GM21717 (cell line): ENCODE results near the gene MAB21L4.

Source experiments
- ATAC-seq: cut with Tn5 transposase; IDR thresholded peaks from one replicate; pipeline ENCODE4 v1.9.1; 2021; ENCODE audit warnings: mild to moderate bottlenecking, moderate library complexity; ENCODE audit not compliant: unreplicated experiment

MAB21L4 gene

GRCh38 chr2:240913810-240914644 lies 18.1 kb upstream of the MAB21L4 start:
- no peak for ATAC-seq

- no peak for ATAC-seq
These were observed 17.2 kb upstream of the MAB21L4 start for GRCh38 chr2:240912878-240913809.

DNA sequence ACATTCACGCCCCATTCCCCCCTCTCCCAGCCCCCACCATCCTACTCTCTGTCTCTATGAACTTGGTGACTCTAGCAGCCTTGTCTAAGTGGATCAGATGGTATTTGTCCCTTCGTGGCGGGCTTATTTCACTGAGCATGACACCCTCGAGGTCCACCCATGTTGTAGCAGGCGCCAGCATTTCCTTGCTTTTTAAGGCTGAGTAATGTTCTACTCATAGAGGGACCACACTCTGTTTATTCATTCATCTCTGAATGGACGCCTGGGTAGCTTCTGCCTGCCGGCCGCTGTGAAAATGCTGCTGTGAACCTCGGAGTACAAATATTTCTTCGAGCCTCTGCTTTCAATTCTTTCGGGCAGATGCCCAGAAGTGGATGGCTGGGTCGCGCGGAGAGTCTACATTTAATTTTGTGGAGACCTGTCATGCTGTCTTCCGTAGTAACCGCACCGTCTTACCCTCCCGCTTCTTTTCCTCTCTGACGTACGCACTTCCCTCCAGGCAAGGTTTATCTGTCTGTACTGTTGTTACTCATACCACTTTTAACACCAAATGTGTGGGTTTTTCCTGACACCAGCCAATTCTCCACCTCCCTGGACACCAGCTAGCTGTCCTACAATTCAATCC lies 15.8 kb upstream of the MAB21L4 start:
- ATAC-seq = no peak

DNA sequence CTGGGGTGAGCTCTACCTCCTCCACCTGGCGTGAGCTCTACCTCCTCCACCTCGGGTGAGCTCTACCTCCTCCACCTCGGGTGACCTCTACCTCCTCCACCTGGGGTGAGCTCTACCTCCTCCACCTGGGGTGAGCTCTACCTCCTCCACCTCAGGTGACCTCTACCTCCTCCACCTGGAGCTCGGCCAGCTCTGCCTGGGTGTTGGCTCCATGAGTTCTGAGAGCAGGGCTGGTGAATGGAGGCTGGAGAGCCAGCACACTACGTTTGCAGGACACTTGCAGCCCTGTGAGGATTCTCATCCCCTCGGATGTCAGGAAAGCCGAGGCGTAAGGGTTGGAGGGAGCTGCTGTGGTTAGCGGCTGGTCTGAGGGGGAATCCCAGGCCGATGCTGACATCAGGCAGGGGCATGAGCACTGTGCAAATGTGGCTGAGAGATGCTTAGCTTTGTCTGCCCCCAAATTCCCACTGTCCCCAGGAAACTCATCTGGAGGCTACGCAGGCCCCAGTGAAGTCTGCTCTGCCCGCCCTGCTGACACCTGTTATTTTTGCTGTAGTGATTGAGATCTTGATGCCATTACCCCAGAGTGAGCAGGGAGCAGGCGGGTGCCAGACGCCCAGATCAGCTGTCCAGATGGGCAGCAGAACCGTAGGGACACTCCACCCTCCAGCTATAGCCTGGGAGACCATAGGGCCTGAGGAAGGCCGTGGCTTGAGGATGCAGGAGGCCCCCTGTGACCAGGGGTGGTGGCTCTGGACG lies 13.4 kb upstream of the MAB21L4 start:
- no peak for ATAC-seq

- no peak for ATAC-seq
These were observed 11.1 kb upstream of the MAB21L4 start for GRCh38 chr2:240906911-240907590.

DNA sequence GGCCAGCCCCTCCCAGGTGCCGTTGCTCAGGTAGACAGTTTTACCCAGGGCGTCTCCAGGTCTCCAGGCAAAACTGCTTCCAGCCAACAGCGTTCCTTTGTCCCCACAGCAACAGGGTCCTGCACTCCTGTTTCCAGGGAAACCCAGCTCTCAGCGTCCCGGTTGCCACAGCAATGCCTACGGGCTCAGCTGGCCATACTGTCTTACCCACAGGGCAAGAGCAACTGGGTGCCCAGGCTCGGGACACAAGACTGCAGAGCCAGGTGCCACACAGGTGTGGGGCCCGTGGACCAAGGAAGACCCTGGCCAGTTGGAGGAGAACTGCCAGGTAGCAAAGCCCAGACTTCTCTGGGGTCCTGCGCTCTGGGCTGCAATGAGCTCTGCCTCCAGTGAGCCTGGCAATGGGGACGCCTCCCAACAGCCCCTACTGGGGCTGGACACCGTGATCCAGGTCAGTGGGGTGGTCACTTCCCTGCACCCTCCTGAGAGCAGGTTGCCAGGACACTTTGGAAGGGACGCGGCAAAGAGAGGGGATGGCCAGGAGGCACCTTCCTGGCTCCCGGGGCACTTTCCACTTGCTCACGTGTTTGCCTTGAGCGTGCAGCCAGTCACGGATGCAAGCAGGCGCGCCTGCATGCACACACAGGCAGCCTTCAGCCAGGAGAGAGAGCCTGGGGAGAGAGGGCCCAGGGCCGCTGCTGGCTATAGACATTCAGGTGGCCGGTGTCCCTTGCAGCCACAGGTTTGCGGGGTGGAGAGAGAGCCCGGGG lies 10.4 kb upstream of the MAB21L4 start, which contains the start of gene CROCC2:
Gene CROCC2 (plus strand): TSS at position 196 of the 770 bp plus-strand sequence. CDS start 178 bp downstream, at position 374.
- no peak for ATAC-seq

DNA sequence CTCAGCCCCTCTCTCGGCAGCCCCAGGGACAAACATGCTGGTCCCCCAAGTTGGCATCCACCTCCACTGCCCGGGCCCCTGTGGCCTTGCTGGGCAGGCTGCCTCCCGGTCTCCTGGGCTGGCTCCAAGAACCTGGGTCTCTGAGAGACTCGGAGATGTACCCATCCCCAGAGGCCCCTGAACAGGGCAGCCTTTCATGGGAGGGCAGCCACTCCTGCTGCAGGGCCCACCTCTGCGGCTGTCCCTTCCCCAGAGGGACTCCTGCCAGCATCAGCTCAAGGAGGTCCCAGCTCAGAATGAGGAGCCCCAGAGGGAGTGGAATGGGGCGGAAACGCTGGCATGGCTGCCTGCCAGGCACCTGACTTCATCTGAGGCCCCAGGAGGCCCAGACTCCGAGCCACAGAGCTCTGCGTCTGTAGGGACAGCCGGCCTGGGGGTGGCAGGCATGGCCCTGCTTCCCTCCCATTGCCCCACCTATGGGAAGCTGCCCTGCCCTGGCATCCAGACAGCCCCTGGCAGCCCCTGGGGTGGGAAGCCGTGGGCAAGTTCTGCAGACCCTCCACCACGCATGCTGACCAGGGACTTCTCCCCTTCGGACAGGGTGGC lies 9.3 kb upstream of the MAB21L4 start:
- no peak for ATAC-seq

DNA sequence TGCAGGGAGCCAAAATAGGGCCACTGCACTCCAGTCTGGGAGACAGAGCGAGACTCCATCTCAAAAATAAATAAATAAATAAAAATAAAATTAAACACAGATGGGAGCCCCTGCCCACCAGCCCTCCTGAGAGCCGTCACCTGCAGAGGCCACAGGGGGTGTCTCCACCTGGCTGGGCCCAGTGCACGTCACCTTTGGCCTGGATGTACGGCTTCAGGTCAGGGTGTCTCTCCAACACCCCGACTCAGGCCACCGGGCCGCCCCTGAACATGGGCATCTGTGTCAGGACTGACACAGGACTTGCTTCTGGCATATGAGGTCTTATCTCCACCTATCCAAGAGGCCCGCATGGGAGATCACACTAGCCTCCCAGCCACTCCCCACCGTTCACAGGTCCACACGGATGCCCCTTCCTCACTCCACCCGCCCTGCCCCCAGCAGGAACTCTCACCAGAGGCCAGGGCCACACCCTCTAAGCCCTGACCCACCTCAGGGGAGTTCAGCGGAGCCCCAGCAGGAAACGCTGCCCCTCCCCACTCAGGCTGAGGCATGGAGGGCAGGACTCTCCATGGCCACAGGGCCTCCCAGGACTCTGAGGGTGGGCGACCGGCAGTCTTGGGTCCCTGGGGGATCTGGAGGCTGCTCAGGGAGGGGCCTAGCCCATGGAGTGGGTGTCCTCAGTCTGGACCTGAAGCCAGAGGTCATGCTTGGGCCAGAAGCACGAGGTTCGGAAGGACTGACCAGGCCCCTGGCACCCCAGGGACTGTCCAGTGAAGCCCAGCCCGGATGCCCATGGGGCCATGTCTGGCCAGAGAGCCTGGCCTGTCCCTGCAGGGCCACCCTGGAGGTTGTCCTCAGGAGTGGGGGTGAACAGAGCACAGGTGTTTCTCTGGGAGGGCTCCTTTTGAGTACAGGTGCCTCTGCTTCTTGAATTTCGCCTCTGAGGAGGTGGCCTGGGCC lies 8.5 kb upstream of the MAB21L4 start:
- ATAC-seq = no peak

GRCh38 chr2:240903191-240904060 lies 7.5 kb upstream of the MAB21L4 start:
- ATAC-seq = no peak

GRCh38 chr2:240902615-240903041 lies 6.7 kb upstream of the MAB21L4 start:
- no peak for ATAC-seq

GRCh38 chr2:240901986-240902614 lies 6.1 kb upstream of the MAB21L4 start:
- ATAC-seq = no peak

DNA sequence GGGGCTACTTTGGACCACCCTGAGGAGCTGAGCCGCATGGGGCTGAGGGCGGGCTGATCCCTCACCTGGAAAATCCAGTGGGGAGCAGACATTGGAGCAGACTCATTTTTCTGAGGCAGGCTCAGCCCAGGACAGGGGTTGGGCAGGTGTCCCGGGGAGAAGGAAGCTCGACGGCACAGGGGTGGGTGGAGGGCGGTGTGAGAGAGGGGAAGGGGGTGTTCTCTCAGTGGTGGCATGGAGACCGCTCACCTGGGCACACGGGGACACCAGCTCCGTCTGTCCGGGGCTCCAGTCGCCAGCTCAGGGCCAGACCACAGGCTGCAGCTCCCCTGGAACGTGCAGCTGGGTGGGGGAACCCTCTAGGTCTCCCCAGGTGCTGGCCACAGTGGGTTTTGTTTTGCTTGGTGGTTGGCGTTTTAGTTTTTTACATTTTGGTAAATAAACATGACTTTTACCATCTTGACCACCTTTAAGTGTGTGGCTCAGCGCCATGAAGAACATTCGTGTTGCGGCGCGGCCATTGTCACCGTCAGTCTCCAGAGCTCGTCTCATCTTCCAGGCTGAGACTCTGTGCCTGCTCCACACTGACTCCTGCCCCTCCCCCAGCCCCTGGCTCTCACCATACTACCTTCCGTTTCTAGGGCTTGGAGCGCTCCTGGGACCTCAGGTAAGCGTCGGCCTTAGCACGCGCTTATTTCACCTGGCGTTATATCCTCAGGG lies 4.3 kb upstream of the MAB21L4 start:
- no peak for ATAC-seq

DNA sequence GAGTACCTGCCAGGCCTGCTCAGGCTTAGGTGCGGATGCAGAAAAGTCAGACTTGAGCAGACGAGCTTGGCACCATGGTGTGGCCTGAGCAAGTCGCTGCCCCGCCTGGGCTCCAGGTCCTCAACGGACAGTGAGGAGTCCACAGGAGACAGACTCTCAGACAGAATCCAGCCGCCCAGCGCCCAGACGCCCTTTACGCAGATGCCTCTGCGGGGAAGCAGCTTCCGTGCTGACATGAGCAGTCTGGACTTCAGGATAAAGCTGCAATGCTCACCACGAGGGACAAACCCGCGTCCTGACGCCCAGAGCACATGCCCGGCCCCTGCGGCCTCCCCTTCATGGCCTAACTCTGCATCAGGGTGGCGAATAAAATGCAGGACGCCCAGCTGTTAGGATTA lies 3.5 kb upstream of the MAB21L4 start:
- no peak for ATAC-seq

- ATAC-seq = no peak
These were observed 2.9 kb upstream of the MAB21L4 start for GRCh38 chr2:240898731-240899467.
